ENCODE results near the gene FBXL13.
"Not testable (repeated sequence)": the region's sequence is repeated elsewhere in the genome, so short reads cannot be mapped to it uniquely, and the experiment has no call there.

FBXL13 gene

DNA sequence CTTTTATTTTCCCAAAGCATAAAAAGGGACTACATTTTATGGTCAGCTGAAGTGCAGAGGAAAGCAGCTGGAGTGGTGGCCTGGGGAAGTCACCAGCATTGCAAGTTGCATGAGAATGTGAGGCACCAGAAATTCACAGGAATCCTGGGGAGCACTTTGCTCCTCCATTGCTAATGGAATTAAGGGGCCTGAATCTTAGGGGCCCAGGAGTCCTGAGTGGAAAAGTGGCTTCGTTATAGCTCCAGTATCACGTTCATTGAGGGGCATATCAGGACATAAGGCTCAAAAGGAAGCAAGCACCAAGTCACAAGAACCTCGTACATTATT, 214.8 kb downstream of the FBXL13 start:
- no peaks in the 10 kb centered on the region for H3K9me3 ChIP-seq (ENCODE audit: control insufficient read depth, insufficient read depth, low read length)
- no peak overlapping the region for H3K9ac ChIP-seq (ENCODE audit: low read depth, low read length)
- no peaks in the 10 kb centered on the region for H3K27me3 ChIP-seq (ENCODE audit: control insufficient read depth, insufficient read depth, low read length)
- no peaks in the 10 kb centered on the region for H3K36me3 ChIP-seq (ENCODE audit: control insufficient read depth, insufficient read depth, low read length)
- no peak overlapping the region for H3K4me3 ChIP-seq (ENCODE audit: low read depth, low read length)
- peaks cover 7% of the 10 kb centered on the region; the same call in 1 of the 2 replicates for H3K4me1 ChIP-seq (ENCODE audit: control insufficient read depth, insufficient read depth, low read length)
- no peak overlapping the region for H3K27ac ChIP-seq (ENCODE audit: low read depth, low read length)

GRCh38 chr7:102859084-102859798, 215.4 kb downstream of the FBXL13 start:
- H3K4me3 ChIP-seq (ENCODE audit: low read depth, low read length): no peak overlapping the region
- H3K4me1 ChIP-seq (ENCODE audit: control insufficient read depth, insufficient read depth, low read length): peaks cover 7% of the 10 kb centered on the region; the same call in 1 of the 2 replicates
- H3K36me3 ChIP-seq (ENCODE audit: control insufficient read depth, insufficient read depth, low read length): no peaks in the 10 kb centered on the region
- H3K27ac ChIP-seq (ENCODE audit: low read depth, low read length): no peak overlapping the region
- H3K9me3 ChIP-seq (ENCODE audit: control insufficient read depth, insufficient read depth, low read length): no peaks in the 10 kb centered on the region
- H3K9ac ChIP-seq (ENCODE audit: low read depth, low read length): no peak overlapping the region
- no peaks in the 10 kb centered on the region for H3K27me3 ChIP-seq (ENCODE audit: control insufficient read depth, insufficient read depth, low read length)

DNA sequence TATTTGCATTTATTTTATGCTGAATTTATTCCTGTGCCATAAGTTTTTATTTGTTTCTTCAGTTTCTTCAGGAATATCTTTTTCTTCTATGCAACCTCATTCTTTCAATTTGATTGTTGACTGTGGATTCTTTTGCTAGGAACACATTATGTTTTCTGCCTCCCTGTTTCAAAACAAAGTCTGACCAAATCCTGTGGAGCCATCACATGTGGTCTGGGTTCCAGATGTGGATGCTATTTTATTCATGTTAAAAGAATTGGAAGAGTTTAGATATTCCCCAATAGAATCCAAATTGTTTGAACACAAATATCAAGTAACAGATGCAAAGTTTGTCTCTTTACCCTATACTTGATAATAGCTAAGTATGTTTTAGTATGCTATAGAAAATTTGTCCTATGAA, 218.6 kb downstream of the FBXL13 start:
- H3K9me3 ChIP-seq (ENCODE audit: control insufficient read depth, insufficient read depth, low read length): no peaks in the 10 kb centered on the region
- H3K27me3 ChIP-seq (ENCODE audit: control insufficient read depth, insufficient read depth, low read length): no peaks in the 10 kb centered on the region
- no peak overlapping the region for H3K4me3 ChIP-seq (ENCODE audit: low read depth, low read length)
- no peaks in the 10 kb centered on the region for H3K36me3 ChIP-seq (ENCODE audit: control insufficient read depth, insufficient read depth, low read length)
- H3K4me1 ChIP-seq (ENCODE audit: control insufficient read depth, insufficient read depth, low read length): peaks cover 7% of the 10 kb centered on the region; the same call in 1 of the 2 replicates
- no peak overlapping the region for H3K9ac ChIP-seq (ENCODE audit: low read depth, low read length)
- no peak overlapping the region for H3K27ac ChIP-seq (ENCODE audit: low read depth, low read length)

DNA sequence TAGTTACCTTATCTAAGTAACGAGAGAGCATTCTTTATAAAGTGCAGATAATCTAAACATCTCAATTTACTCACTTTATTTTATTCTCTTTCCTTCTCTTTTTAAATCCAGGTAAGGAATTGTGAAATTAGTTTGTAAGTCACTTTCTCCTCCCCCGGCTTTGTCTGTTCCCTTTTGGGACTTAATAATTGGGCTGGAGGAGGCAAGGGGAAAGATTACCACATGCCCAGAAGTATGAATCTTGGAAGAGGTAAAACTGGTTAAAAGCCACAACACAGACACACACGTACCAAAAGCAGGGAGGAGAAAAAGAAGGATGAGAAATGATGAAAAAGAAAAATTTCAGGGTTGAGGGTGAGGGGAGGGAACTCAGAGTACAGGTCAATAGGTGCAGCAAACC, 225.1 kb downstream of the FBXL13 start:
- Histone ChIP-seq H3K9ac (ENCODE audit: low read depth, low read length) (no peak overlapping the region), H3K27ac (ENCODE audit: low read depth, low read length) (no peak overlapping the region), H3K4me1 (ENCODE audit: control insufficient read depth, insufficient read depth, low read length) (no peaks in the 10 kb centered on the region)

GRCh38 chr7:102849079-102849478, 225.5 kb downstream of the FBXL13 start:
- Histone ChIP-seq H3K36me3 (ENCODE audit: control insufficient read depth, insufficient read depth, low read length) (no peaks in the 10 kb centered on the region), H3K27me3 (ENCODE audit: control insufficient read depth, insufficient read depth, low read length) (no peaks in the 10 kb centered on the region), H3K27ac (ENCODE audit: low read depth, low read length) (no peak overlapping the region), H3K4me3 (ENCODE audit: low read depth, low read length) (no peak overlapping the region), H3K9me3 (ENCODE audit: control insufficient read depth, insufficient read depth, low read length) (no peaks in the 10 kb centered on the region), H3K4me1 (ENCODE audit: control insufficient read depth, insufficient read depth, low read length) (no peaks in the 10 kb centered on the region), H3K9ac (ENCODE audit: low read depth, low read length) (no peak overlapping the region)

More for the DNA sequence above, 225.1 kb downstream of the FBXL13 start:
- Histone ChIP-seq H3K9me3 (ENCODE audit: control insufficient read depth, insufficient read depth, low read length) (no peaks in the 10 kb centered on the region), H3K27me3 (ENCODE audit: control insufficient read depth, insufficient read depth, low read length) (no peaks in the 10 kb centered on the region), H3K36me3 (ENCODE audit: control insufficient read depth, insufficient read depth, low read length) (no peaks in the 10 kb centered on the region), H3K4me3 (ENCODE audit: low read depth, low read length) (no peak overlapping the region)

GRCh38 chr7:102845346-102845745, 229.2 kb downstream of the FBXL13 start:
- no peaks in the 10 kb centered on the region for H3K4me1 ChIP-seq (ENCODE audit: control insufficient read depth, insufficient read depth, low read length)
- no peaks in the 10 kb centered on the region for H3K36me3 ChIP-seq (ENCODE audit: control insufficient read depth, insufficient read depth, low read length)
- H3K4me3 ChIP-seq (ENCODE audit: low read depth, low read length): no peak overlapping the region
- no peaks in the 10 kb centered on the region for H3K27me3 ChIP-seq (ENCODE audit: control insufficient read depth, insufficient read depth, low read length)
- no peak overlapping the region for H3K27ac ChIP-seq (ENCODE audit: low read depth, low read length)
- H3K9me3 ChIP-seq (ENCODE audit: control insufficient read depth, insufficient read depth, low read length): no peaks in the 10 kb centered on the region
- no peak overlapping the region for H3K9ac ChIP-seq (ENCODE audit: low read depth, low read length)

GRCh38 chr7:102843850-102844249, 230.7 kb downstream of the FBXL13 start:
- H3K9me3 ChIP-seq (ENCODE audit: control insufficient read depth, insufficient read depth, low read length): no peaks in the 10 kb centered on the region
- H3K9ac ChIP-seq (ENCODE audit: low read depth, low read length): no peak overlapping the region
- H3K27me3 ChIP-seq (ENCODE audit: control insufficient read depth, insufficient read depth, low read length): no peaks in the 10 kb centered on the region
- H3K27ac ChIP-seq (ENCODE audit: low read depth, low read length): no peak overlapping the region
- H3K36me3 ChIP-seq (ENCODE audit: control insufficient read depth, insufficient read depth, low read length): no peaks in the 10 kb centered on the region
- H3K4me3 ChIP-seq (ENCODE audit: low read depth, low read length): no peak overlapping the region
- no peaks in the 10 kb centered on the region for H3K4me1 ChIP-seq (ENCODE audit: control insufficient read depth, insufficient read depth, low read length)

DNA sequence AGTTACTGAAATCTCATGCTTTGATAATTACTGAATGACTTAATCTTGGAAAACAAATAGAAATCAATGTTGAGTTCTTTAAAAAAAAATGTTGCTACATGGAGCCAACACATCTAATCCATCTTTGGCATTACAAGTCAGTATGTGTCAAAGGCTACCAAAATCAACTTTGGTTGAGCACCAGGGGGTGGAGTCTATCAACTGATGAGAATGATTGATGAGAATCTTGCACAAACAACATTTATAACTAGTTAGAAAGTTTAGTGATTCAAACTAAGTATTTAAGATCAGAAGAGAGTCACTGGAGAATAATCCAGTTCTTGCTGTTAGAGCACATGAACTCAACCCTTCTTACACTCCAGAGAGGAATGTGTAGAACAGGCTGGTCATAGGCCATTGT, 232.3 kb downstream of the FBXL13 start:
- no peak overlapping the region for H3K27ac ChIP-seq (ENCODE audit: low read depth, low read length)

DNA sequence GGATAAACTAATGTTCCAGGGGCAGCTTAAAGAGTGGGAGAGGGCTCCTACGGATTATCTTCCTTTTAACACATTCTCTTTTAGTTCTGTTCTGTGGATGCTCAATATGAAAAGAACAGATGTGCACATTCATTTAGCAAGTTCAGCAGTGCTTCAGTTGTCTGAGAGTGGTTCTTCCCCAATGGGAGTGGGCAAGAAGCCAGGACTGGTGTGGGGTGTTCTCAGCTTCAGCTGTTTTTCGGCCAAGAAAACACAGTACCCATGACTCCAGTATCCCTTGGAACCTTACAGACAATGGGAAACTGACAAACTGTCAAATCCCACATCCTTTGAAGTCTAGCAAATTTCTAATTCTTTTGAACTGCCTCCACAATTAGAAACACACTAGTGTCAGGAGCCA, 233.3 kb downstream of the FBXL13 start:
- Histone ChIP-seq H3K27ac (ENCODE audit: low read depth, low read length) (no peak overlapping the region), H3K9me3 (ENCODE audit: control insufficient read depth, insufficient read depth, low read length) (no peaks in the 10 kb centered on the region), H3K4me3 (ENCODE audit: low read depth, low read length) (no peak overlapping the region), H3K27me3 (ENCODE audit: control insufficient read depth, insufficient read depth, low read length) (no peaks in the 10 kb centered on the region), H3K36me3 (ENCODE audit: control insufficient read depth, insufficient read depth, low read length) (no peaks in the 10 kb centered on the region), H3K4me1 (ENCODE audit: control insufficient read depth, insufficient read depth, low read length) (no peaks in the 10 kb centered on the region), H3K9ac (ENCODE audit: low read depth, low read length) (no peak overlapping the region)

More for the DNA sequence above, 232.3 kb downstream of the FBXL13 start:
- Histone ChIP-seq H3K4me1 (ENCODE audit: control insufficient read depth, insufficient read depth, low read length) (no peaks in the 10 kb centered on the region), H3K9ac (ENCODE audit: low read depth, low read length) (no peak overlapping the region), H3K9me3 (ENCODE audit: control insufficient read depth, insufficient read depth, low read length) (no peaks in the 10 kb centered on the region), H3K4me3 (ENCODE audit: low read depth, low read length) (no peak overlapping the region), H3K27me3 (ENCODE audit: control insufficient read depth, insufficient read depth, low read length) (no peaks in the 10 kb centered on the region), H3K36me3 (ENCODE audit: control insufficient read depth, insufficient read depth, low read length) (no peaks in the 10 kb centered on the region)

- Histone ChIP-seq H3K4me1 (ENCODE audit: control insufficient read depth, insufficient read depth, low read length) (no peaks in the 10 kb centered on the region), H3K9me3 (ENCODE audit: control insufficient read depth, insufficient read depth, low read length) (no peaks in the 10 kb centered on the region), H3K27ac (ENCODE audit: low read depth, low read length) (no peak overlapping the region), H3K9ac (ENCODE audit: low read depth, low read length) (no peak overlapping the region), H3K36me3 (ENCODE audit: control insufficient read depth, insufficient read depth, low read length) (no peaks in the 10 kb centered on the region), H3K27me3 (ENCODE audit: control insufficient read depth, insufficient read depth, low read length) (no peaks in the 10 kb centered on the region), H3K4me3 (ENCODE audit: low read depth, low read length) (no peak overlapping the region)
Observed at GRCh38 chr7:102840404-102840803, 234.2 kb downstream of the FBXL13 start.

- H3K9ac ChIP-seq (ENCODE audit: low read depth, low read length); H3K4me1 ChIP-seq (ENCODE audit: control insufficient read depth, insufficient read depth, low read length); H3K36me3 ChIP-seq (ENCODE audit: control insufficient read depth, insufficient read depth, low read length); H3K9me3 ChIP-seq (ENCODE audit: control insufficient read depth, insufficient read depth, low read length); H3K27me3 ChIP-seq (ENCODE audit: control insufficient read depth, insufficient read depth, low read length); H3K27ac ChIP-seq (ENCODE audit: low read depth, low read length); H3K4me3 ChIP-seq (ENCODE audit: low read depth, low read length): not testable (repeated sequence)
Observed at GRCh38 chr7:102838572-102839101, 236.0 kb downstream of the FBXL13 start.
